ENCODE measurements around the gene TATDN2. TPM values are rescaled to one million over a fixed set of nuclear protein-coding genes. Genes with fewer than 3 reads are reported as not detected.

Gene TATDN2
- total and polyA plus RNA-seq, 9 of the 15 experiments (the other 6 are each of a cell fraction or from before 2014, with no cell fraction given) = 5.2 to 44.7 (median 25.8) TPM

DNA sequence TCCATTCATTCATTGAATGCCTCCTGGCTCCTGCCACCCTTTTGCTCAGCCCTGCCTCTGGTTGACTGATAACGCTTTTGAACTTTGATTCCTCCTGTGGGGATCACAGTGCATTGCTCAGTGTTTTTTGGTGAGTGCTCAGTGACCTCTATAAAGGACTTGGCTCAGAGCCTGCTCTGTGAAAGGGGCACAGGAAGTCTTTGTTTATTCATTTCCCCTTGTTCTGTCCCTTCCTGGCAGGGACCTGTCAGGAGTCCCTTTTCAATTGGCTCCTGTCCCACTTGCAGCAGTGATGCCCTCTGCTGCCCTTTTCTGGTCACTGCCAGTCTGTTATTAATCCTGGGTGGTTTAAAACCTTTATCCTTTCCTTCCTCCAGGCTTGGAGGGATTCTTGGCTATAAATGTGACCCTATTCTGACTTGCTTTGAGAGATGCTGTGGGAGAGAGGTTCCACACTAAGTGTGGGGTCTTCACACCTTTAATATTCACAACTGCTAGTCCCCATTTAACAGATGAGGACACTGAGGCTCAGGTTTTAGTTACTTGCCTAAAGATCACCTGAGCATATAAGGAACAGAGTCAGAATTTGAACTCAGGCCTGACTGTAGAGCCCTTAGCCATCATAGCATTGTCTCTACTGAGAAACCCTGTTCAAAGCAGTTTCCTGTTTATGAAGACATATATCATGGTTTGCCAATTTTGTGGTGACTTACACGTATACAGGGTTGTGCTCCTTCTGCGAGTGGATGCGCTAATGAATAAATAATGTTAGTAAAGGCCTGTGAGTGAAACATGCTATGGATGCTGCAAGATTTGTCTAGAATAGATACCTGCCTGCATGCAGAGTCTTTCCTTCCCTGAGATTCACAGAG, 23.2 kb upstream of the TATDN2 start:
- FAIRE-seq (peak; percentile 89), ATAC-seq (peak; percentile 89), DNase-seq (ENCODE audit: extremely low read depth in 1 of 4, low spot score in 3 of 4) (peak; percentile 66 to 79 (median 75))
- ChIA-PET CTCF (ENCODE audit: low intra/inter-chr PET ratio) (interaction anchor here (0.6 to 1.5 kb wide), 6 partner anchors 9 to 873 kb away, joined by 3 to 4 read pairs (median 3); partner anchors contain the start of genes CRELD1 and IRAK2), POLR2A (no interaction called here)
- H3K9me1 ChIP-seq (ENCODE audit: control insufficient read depth, insufficient read depth, low read length) = no peaks in the 10 kb centered on the region
- no peak overlapping the region for H3K4me2 ChIP-seq (ENCODE audit: insufficient read depth, low read length)
- H3K9ac ChIP-seq (ENCODE audit: insufficient read depth in 1 of 2, low read depth in 2 of 2, low read length in 2 of 2) = peak overlapping the region in 1 of 2 experiments; percentile 7; a peak in 1 of 4 replicates
- no peaks in the 10 kb centered on the region for H3K27me3 ChIP-seq (ENCODE audit: control insufficient read depth in 2 of 2, insufficient read depth in 2 of 2, low read length in 2 of 2)
- no peak overlapping the region for H2AFZ ChIP-seq (ENCODE audit: low read depth, low read length)
- in situ Hi-C loops (cut with MboI) = no loop called here
- no peaks in the 10 kb centered on the region for H4K20me1 ChIP-seq (replicated peaks; ENCODE audit: control insufficient read depth, insufficient read depth, low read length)
- no TSS peak for BruUV-seq (replicated peaks)
- H3K36me3 ChIP-seq (ENCODE audit: control insufficient read depth, insufficient read depth, low read length) = no peaks in the 10 kb centered on the region
- intact Hi-C loops (cut with micrococcal nuclease) = loop anchor here (2.0 to 10.0 kb wide), 2 partner anchors 60 to 290 kb away; partner anchors contain the start of genes CRELD1 and IRAK2
- H3K4me1 ChIP-seq (replicated peaks in 1 of 2; ENCODE audit: control insufficient read depth in 2 of 2, insufficient read depth in 2 of 2, low read length in 2 of 2) = peaks cover 0 to 3% of the 10 kb centered on the region in 2 experiments; a peak in 2 of 5 replicates
- H3K27ac ChIP-seq (ENCODE audit: extremely low read depth, low read depth, low read length) = no peak overlapping the region
- no peaks in the 10 kb centered on the region for H3K79me2 ChIP-seq (ENCODE audit: control insufficient read depth, insufficient read depth, low read length)
- 78% methylated on average over 4 of the region's 4 CpGs for WGBS (ENCODE audit: insufficient coverage, low coverage, missing lambda C conversion rate)
- H3K4me3 ChIP-seq = no peak overlapping the region
- H3K9me3 ChIP-seq (replicated peaks; ENCODE audit: control insufficient read depth, insufficient read depth, low read depth, low read length) = no peaks in the 10 kb centered on the region
- TF ChIP-seq PPARD (CRISPR knock-in tag; IDR thresholded peaks at IDR 0.05) (no peak), ZNF217 (CRISPR knock-in tag; IDR thresholded peaks at IDR 0.05) (no peak), DNMT1 (IDR thresholded peaks at IDR 0.05) (no peak), YBX1 (IDR thresholded peaks at IDR 0.05) (no peak), PML (IDR thresholded peaks at IDR 0.05; ENCODE audit: low read length) (no peak), FOXM1 (IDR thresholded peaks at IDR 0.05; ENCODE audit: low read depth) (no peak), FOXM1 (CRISPR knock-in tag; IDR thresholded peaks at IDR 0.05; ENCODE audit: low read depth) (no peak), SRSF7 (optimal IDR thresholded peaks at IDR 0.05; ENCODE audit: low read depth, low read length) (no peak), MXI1 (IDR thresholded peaks at IDR 0.05; ENCODE audit: low read depth, low read length) (no peak), IFI16 (CRISPR knock-in tag; IDR thresholded peaks at IDR 0.05) (no peak), SOX6 (IDR thresholded peaks at IDR 0.05) (peak; percentile 38; the same call in 1 of the 2 replicates), ZNF3 (CRISPR knock-in tag; IDR thresholded peaks at IDR 0.05) (no peak), RBM15 (IDR thresholded peaks at IDR 0.05; ENCODE audit: insufficient read depth, low read length) (no peak), ZNF41 (CRISPR knock-in tag; conservative IDR thresholded peaks at IDR 0.05) (no peak)
- TF ChIP-seq, protein P1, sequence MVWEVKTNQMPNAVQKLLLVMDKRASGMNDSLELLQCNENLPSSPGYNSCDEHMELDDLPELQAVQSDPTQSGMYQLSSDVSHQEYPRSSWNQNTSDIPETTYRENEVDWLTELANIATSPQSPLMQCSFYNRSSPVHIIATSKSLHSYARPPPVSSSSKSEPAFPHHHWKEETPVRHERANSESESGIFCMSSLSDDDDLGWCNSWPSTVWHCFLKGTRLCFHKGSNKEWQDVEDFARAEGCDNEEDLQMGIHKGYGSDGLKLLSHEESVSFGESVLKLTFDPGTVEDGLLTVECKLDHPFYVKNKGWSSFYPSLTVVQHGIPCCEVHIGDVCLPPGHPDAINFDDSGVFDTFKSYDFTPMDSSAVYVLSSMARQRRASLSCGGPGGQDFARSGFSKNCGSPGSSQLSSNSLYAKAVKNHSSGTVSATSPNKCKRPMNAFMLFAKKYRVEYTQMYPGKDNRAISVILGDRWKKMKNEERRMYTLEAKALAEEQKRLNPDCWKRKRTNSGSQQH (CRISPR knock-in tag; IDR thresholded peaks at IDR 0.05) = no peak
- TF ChIP-seq, protein P2, sequence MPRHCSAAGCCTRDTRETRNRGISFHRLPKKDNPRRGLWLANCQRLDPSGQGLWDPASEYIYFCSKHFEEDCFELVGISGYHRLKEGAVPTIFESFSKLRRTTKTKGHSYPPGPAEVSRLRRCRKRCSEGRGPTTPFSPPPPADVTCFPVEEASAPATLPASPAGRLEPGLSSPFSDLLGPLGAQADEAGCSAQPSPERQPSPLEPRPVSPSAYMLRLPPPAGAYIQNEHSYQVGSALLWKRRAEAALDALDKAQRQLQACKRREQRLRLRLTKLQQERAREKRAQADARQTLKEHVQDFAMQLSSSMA (CRISPR knock-in tag; IDR thresholded peaks at IDR 0.05) = no peak
- TF ChIP-seq, protein P3, sequence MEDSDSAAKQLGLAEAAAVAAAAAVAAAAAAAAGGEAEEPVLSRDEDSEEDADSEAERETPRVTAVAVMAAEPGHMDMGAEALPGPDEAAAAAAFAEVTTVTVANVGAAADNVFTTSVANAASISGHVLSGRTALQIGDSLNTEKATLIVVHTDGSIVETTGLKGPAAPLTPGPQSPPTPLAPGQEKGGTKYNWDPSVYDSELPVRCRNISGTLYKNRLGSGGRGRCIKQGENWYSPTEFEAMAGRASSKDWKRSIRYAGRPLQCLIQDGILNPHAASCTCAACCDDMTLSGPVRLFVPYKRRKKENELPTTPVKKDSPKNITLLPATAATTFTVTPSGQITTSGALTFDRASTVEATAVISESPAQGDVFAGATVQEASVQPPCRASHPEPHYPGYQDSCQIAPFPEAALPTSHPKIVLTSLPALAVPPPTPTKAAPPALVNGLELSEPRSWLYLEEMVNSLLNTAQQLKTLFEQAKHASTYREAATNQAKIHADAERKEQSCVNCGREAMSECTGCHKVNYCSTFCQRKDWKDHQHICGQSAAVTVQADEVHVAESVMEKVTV (CRISPR knock-in tag; IDR thresholded peaks at IDR 0.05) = peak; percentile 94
- TF ChIP-seq, protein P4, sequence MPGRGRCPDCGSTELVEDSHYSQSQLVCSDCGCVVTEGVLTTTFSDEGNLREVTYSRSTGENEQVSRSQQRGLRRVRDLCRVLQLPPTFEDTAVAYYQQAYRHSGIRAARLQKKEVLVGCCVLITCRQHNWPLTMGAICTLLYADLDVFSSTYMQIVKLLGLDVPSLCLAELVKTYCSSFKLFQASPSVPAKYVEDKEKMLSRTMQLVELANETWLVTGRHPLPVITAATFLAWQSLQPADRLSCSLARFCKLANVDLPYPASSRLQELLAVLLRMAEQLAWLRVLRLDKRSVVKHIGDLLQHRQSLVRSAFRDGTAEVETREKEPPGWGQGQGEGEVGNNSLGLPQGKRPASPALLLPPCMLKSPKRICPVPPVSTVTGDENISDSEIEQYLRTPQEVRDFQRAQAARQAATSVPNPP (IDR thresholded peaks at IDR 0.05; ENCODE audit: borderline replicate concordance, insufficient read depth, insufficient read length) = no peak

All from K562 (cell line).